ENCODE results near the gene STX8. TPM values are rescaled to one million over a fixed set of nuclear protein-coding genes. Genes with fewer than 3 reads are reported as not detected.

The STX8 gene
- total and polyA plus RNA-seq, 9 of the 15 experiments (the other 6 are each of a cell fraction or from before 2014, with no cell fraction given), result 14.6 to 42.5 (median 22.1) TPM

GRCh38 chr17:9467518-9467917 lies 108.1 kb downstream of the STX8 start:
- in situ Hi-C loops (cut with MboI), result no loop called here
- ChIA-PET CTCF (ENCODE audit: low intra/inter-chr PET ratio) (no interaction called here), POLR2A (no interaction called here)
- Histone ChIP-seq H4K20me1 (replicated peaks; ENCODE audit: control insufficient read depth, insufficient read depth, low read length) (no peaks in the 10 kb centered on the region), H3K9ac (ENCODE audit: insufficient read depth in 1 of 2, low read depth in 2 of 2, low read length in 2 of 2) (no peak overlapping the region), H2AFZ (ENCODE audit: low read depth, low read length) (no peak overlapping the region), H3K4me1 (replicated peaks in 1 of 2; ENCODE audit: control insufficient read depth in 2 of 2, insufficient read depth in 2 of 2, low read length in 2 of 2) (no peaks in the 10 kb centered on the region), H3K36me3 (ENCODE audit: control insufficient read depth, insufficient read depth, low read length) (no peaks in the 10 kb centered on the region), H3K27me3 (ENCODE audit: control insufficient read depth in 2 of 2, insufficient read depth in 2 of 2, low read length in 2 of 2) (no peaks in the 10 kb centered on the region; a peak in 1 of 5 replicates), H3K4me3 (no peak overlapping the region), H3K4me2 (ENCODE audit: insufficient read depth, low read length) (no peak overlapping the region), H3K9me1 (ENCODE audit: control insufficient read depth, insufficient read depth, low read length) (no peaks in the 10 kb centered on the region), H3K79me2 (ENCODE audit: control insufficient read depth, insufficient read depth, low read length) (no peaks in the 10 kb centered on the region), H3K9me3 (replicated peaks; ENCODE audit: control insufficient read depth, insufficient read depth, low read depth, low read length) (no peaks in the 10 kb centered on the region), H3K27ac (ENCODE audit: extremely low read depth, low read depth, low read length) (no peak overlapping the region)
- TF ChIP-seq CTCF (IDR thresholded peaks at IDR 0.05 in 2 of 3, conservative IDR thresholded peaks at IDR 0.05 in 1 of 3; ENCODE audit: insufficient read depth in 2 of 3, low read depth in 1 of 3, low read length in 3 of 3) (peak; percentile 9 to 32 (median 24); a peak in 2 of 6 replicates), RAD21 (CRISPR knock-in tag; conservative IDR thresholded peaks at IDR 0.05 in 1 of 2, IDR thresholded peaks at IDR 0.05 in 1 of 2) (0 out of 4 replicates have a peak, but pooled peaks of 1 of the 2 experiments have one; percentile 8), CBX5 (IDR thresholded peaks at IDR 0.05; ENCODE audit: borderline replicate concordance, low read depth) (no peak)
- WGBS (ENCODE audit: insufficient coverage, low coverage, missing lambda C conversion rate), result 2% methylated on average over 4 of the region's 5 CpGs
- DNase-seq (ENCODE audit: extremely low read depth in 1 of 4, low spot score in 3 of 4) (peak in 2 of 4 experiments; percentile 12 to 21), FAIRE-seq (no peak), ATAC-seq (peak; percentile 50; the same call in 1 of the 3 replicates)
- intact Hi-C loops (cut with micrococcal nuclease), result loop anchor here (2.0 kb wide), 1 partner anchor 53 kb away; no protein-coding TSS in a partner anchor
- no TSS peak for BruUV-seq (replicated peaks)
